Thyroid gland (tissue), 4 donors: Measurements from ENCODE around the gene BTBD16. TPM values are rescaled to one million over a fixed set of nuclear protein-coding genes. Genes with fewer than 3 reads are reported as not detected.

Source experiments
- DNase-seq, 2 donors: peaks; one replicate each; pipeline ENCODE4 v3.0.0-alpha.2; 2019
- H3K27ac ChIP-seq, 3 donors: fragments of 200-600 bp; sonication (generic); 1 replicate in 2 of 3; 2 replicates in 1 of 3; pipeline ENCODE4 v1.5.1; 2016 to 2019; ENCODE audit warnings: mild to moderate bottlenecking in 1 of 3, moderate library complexity in 1 of 3
- H3K27me3 ChIP-seq: fragments of 200-600 bp; sonication (generic); one replicate; pipeline ENCODE4 v1.5.1; 2019
- H3K36me3 ChIP-seq, 2 donors: fragments of 200-600 bp; sonication (generic); one replicate each; pipeline ENCODE4 v1.5.1; 2016 to 2019
- H3K4me1 ChIP-seq, 2 donors: fragments of 200-600 bp; sonication (generic); one replicate each; pipeline ENCODE4 v1.5.1; 2017 to 2019
- H3K4me3 ChIP-seq, 3 donors: fragments of 200-600 bp; sonication (generic); replicated peaks in 1 of 3; 1 replicate in 2 of 3; 2 replicates in 1 of 3; pipeline ENCODE4 v1.5.1; 2016; ENCODE audit warnings: mild to moderate bottlenecking in 1 of 3
- H3K9me3 ChIP-seq: fragments of 200-600 bp; sonication (generic); one replicate; pipeline ENCODE4 v1.5.1; 2017
- CTCF ChIP-seq, 6 experiments: fragments of 200-600 bp in 3 of 6; fragments of 450-650 bp in 3 of 6; sonication (generic) in 3 of 6; IDR thresholded peaks; one replicate each; pipeline ENCODE4 v1.5.1; 2016 to 2019; ENCODE audit warnings: antibody characterized with exemption in 6 of 6, mild to moderate bottlenecking in 2 of 6, inconsistent platforms in 1 of 6, moderate library complexity in 1 of 6
- POLR2A ChIP-seq, 2 donors: fragments of 450-650 bp; IDR thresholded peaks; one replicate each; pipeline ENCODE4 v1.6.1; 2017; ENCODE audit warnings: antibody characterized with exemption in 2 of 2, mild to moderate bottlenecking in 2 of 2, moderate library complexity in 1 of 2
- WGBS, 2 donors: methylation state at CpG; one replicate each; pipeline ENCODE4 v1.1.5; 2017; 5-methylcytosine and 5-hydroxymethylcytosine counted together
- intact Hi-C: fragments of 100-400 bp; cut with DNase I; formaldehyde crosslinking; loops from one replicate; pipeline ENCODE4 v1.15.1; 2023
- total RNA-seq, 4 donors: library from RNA; depleted of rRNA; stranded (reverse); fragments of >200 nt; gene quantifications; one replicate each; pipeline ENCODE4 v1.2.3, GENCODE V29; 2016

BTBD16 gene
- total RNA-seq, 4 donors from 2014 or later, result 0.11 TPM; not detected in 3

- no peak for TF ChIP-seq CTCF (IDR thresholded peaks at IDR 0.05)
- no peak for TF ChIP-seq POLR2A (IDR thresholded peaks at IDR 0.05)
- Histone ChIP-seq H3K27ac (no peak overlapping the region), H3K9me3 (no peaks in the 10 kb centered on the region), H3K27me3 (no peaks in the 10 kb centered on the region), H3K4me1 (peaks cover 10 to 15% of the 10 kb centered on the region in 2 donors), H3K36me3 (peaks cover 19 to 39% of the 10 kb centered on the region in 2 donors), H3K4me3 (no peak overlapping the region)
- WGBS, 2 donors, result 92 to 93% methylated on average over 11 of the region's 11 CpGs
- DNase-seq, result no peak
- intact Hi-C loops, result loop anchor here (10.0 kb wide), 1 partner anchor 55 kb away; no protein-coding TSS in a partner anchor
Measured at GRCh38 chr10:122249303-122249850, 21.7 kb upstream of the BTBD16 start.

DNA sequence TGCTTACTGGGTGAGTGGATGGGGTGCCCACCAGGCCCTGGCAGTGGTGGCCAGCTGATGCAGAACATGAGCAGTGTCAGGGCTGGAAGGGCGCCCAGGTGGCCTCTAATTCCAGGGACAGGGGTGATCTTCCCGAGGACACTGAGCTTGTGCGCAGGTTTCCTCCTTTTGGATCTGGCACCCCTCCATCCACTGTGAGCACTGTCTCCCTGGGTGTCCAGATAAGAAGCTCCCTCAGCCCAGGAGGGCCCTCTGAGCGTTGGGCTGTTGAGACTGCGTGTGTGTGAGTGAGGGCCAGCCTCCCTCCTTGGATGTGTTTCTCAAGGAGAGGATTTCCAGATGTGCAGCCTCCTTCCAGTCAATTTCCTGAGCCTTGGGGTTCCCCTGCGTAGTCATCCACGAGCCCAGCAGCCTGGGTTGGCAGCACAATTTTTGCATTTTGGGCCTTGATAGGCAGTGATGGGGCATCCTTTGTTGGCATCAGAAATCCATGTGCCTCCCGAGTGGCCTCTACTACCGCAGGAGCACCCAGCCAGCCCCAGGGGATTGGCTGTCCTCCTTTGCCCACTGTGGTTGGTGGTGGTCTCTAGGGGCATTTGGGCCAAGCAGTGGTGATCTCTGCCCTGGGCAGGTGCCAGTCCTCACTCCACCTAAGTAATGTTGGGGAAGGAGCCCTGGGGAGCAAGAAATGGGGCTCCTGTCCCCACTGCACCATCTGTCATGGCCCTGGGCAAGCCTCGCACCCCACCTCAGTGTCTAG, 20.9 kb upstream of the BTBD16 start:
- intact Hi-C loops, result loop anchor here (10.0 kb wide), 1 partner anchor 55 kb away; no protein-coding TSS in a partner anchor
- H3K4me3 ChIP-seq, result no peak overlapping the region
- TF ChIP-seq CTCF (IDR thresholded peaks at IDR 0.05), result no peak
- no peak for TF ChIP-seq POLR2A (IDR thresholded peaks at IDR 0.05)
- no peaks in the 10 kb centered on the region for H3K9me3 ChIP-seq
- H3K4me1 ChIP-seq, result peaks cover 7% of the 10 kb centered on the region in 2 donors
- H3K27me3 ChIP-seq, result no peaks in the 10 kb centered on the region
- H3K36me3 ChIP-seq, result peaks cover 19 to 41% of the 10 kb centered on the region in 2 donors
- no peak overlapping the region for H3K27ac ChIP-seq
- DNase-seq, result no peak
- WGBS, 2 donors, result 90 to 91% methylated on average over 10 of the region's 10 CpGs

- no peak for TF ChIP-seq CTCF (IDR thresholded peaks at IDR 0.05)
- TF ChIP-seq POLR2A (IDR thresholded peaks at IDR 0.05), result no peak
- Histone ChIP-seq H3K27me3 (no peaks in the 10 kb centered on the region), H3K4me1 (no peaks in the 10 kb centered on the region), H3K9me3 (no peaks in the 10 kb centered on the region), H3K27ac (no peak overlapping the region), H3K4me3 (no peak overlapping the region), H3K36me3 (peaks cover 19 to 41% of the 10 kb centered on the region in 2 donors)
- DNase-seq, result no peak
- intact Hi-C loops, result no loop called here
- WGBS, 2 donors, result 90 to 92% methylated on average over 11 of the region's 11 CpGs
Measured at GRCh38 chr10:122251459-122252255, 19.4 kb upstream of the BTBD16 start.

DNA sequence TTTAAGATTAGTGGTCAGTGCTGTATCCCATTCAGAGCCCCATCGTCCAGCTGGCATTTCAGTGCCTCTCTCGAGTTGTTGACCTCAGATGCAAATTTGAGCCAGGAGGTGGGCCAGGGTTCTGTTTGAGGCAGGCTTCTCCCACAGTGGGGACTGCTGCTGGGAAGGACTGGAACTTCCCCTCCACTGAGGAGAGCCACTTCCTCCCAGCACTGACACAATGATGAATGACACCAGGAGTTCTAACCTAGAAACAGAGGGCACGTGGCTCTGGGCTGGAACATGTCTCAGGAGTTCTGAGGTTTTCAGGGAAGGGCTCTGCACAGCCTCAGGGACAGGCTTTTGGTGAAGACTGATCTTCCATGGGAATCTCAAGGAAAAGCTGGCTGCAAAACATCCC, 18.3 kb upstream of the BTBD16 start:
- Histone ChIP-seq H3K36me3 (peaks cover 19 to 41% of the 10 kb centered on the region in 2 donors), H3K27me3 (no peaks in the 10 kb centered on the region), H3K4me1 (peaks cover 0 to 4% of the 10 kb centered on the region in 2 donors), H3K9me3 (no peaks in the 10 kb centered on the region), H3K27ac (no peak overlapping the region), H3K4me3 (no peak overlapping the region)
- 73 to 90% methylated on average over 2 to 3 of the region's 3 CpGs for WGBS, 2 donors
- TF ChIP-seq CTCF (IDR thresholded peaks at IDR 0.05), result no peak
- TF ChIP-seq POLR2A (IDR thresholded peaks at IDR 0.05), result no peak
- intact Hi-C loops, result no loop called here
- DNase-seq, result no peak
